SU-DHL-6 (cell line): ENCODE results near the gene ETV1.

Experiments used
- H2AFZ ChIP-seq: fragments of 200-600 bp; sonication (generic); 2 replicates; pipeline ENCODE4 v1.6.1; 2014; ENCODE audit warnings: low read depth, mild to moderate bottlenecking, moderate library complexity, mixed read lengths, antibody characterized with exemption, low read length; ENCODE audit not compliant: severe bottlenecking
- H3F3A ChIP-seq: fragments of 200-600 bp; shearing (Covaris generic); 2 replicates; pipeline ENCODE4 v1.6.0; 2016; ENCODE audit warnings: antibody characterized with exemption, mild to moderate bottlenecking; ENCODE audit not compliant: insufficient read depth
- H3K27ac ChIP-seq: fragments of 200-600 bp; sonication (generic); 2 replicates; pipeline ENCODE4 v1.5.1; 2016; ENCODE audit warnings: low read depth, mild to moderate bottlenecking, low read length, moderate library complexity, mixed read lengths
- H3K27me3 ChIP-seq: fragments of 200-600 bp; sonication (generic), shearing (Covaris generic); 2 replicates; pipeline ENCODE4 v1.6.0; 2014; ENCODE audit warnings: mild to moderate bottlenecking, low read length
- H3K36me3 ChIP-seq: fragments of 200-600 bp; sonication (generic); 2 replicates; pipeline ENCODE4 v1.6.1; 2014; ENCODE audit warnings: mild to moderate bottlenecking, low read length, mixed read lengths
- H3K4me2 ChIP-seq: fragments of 300-600, 200-600 bp; shearing (Covaris generic), sonication (generic); 2 replicates; pipeline ENCODE4 v1.6.0; 2014; ENCODE audit warnings: low read length, low read depth, mild to moderate bottlenecking; ENCODE audit not compliant: poor library complexity, severe bottlenecking
- H3K4me3 ChIP-seq: fragments of 200-600 bp; sonication (generic); 2 replicates; pipeline ENCODE4 v1.5.1; 2014; ENCODE audit warnings: antibody characterized with exemption, low read length, mild to moderate bottlenecking, mixed read lengths; ENCODE audit not compliant: insufficient read depth, poor library complexity, severe bottlenecking
- H3K79me2 ChIP-seq: fragments of 200-600 bp; sonication (generic); 2 replicates; pipeline ENCODE4 v1.6.1; 2014; ENCODE audit warnings: mild to moderate bottlenecking, low read length, moderate library complexity; ENCODE audit not compliant: insufficient read depth
- H3K9ac ChIP-seq: fragments of 200-600 bp; sonication (generic); 2 replicates; pipeline ENCODE4 v1.7.0; 2014; ENCODE audit warnings: mild to moderate bottlenecking, low read length
- H3K9me2 ChIP-seq: fragments of 200-600 bp; sonication (generic); replicated peaks from 2 replicates; pipeline ENCODE4 v1.6.1; 2014; ENCODE audit warnings: low read length; ENCODE audit not compliant: insufficient read depth
- H3K9me3 ChIP-seq: fragments of 200-600 bp; sonication (generic); 2 replicates; pipeline ENCODE4 v1.6.1; 2014; ENCODE audit warnings: low read length, mixed read lengths; ENCODE audit not compliant: insufficient read depth
- H4K20me1 ChIP-seq: fragments of 200-600 bp; sonication (generic); 2 replicates; pipeline ENCODE4 v1.6.1; 2014; ENCODE audit warnings: low read depth, mild to moderate bottlenecking, antibody characterized with exemption, low read length, moderate library complexity, mixed read lengths
- CTCF ChIP-seq: fragments of 200-600 bp; sonication (generic); IDR thresholded peaks from one replicate; pipeline ENCODE4 v1.5.1; 2017; ENCODE audit warnings: antibody characterized with exemption, mild to moderate bottlenecking, low read length, moderate library complexity; ENCODE audit not compliant: insufficient read depth, poor library complexity, severe bottlenecking
- EZH2phosphoT487 ChIP-seq: fragments of 200-600 bp; sonication (generic), shearing (Covaris generic); conservative IDR thresholded peaks from 2 replicates; pipeline ENCODE4 v1.6.1; 2018; ENCODE audit warnings: mild to moderate bottlenecking, antibody characterized with exemption, low read length, moderate library complexity, mixed read lengths

ETV1 gene

GRCh38 chr7:14018751-14019150 lies 29.3 kb upstream of the ETV1 start:
- no peak overlapping the region for H3K27ac ChIP-seq
- no peak overlapping the region for H3K9ac ChIP-seq
- H3K9me2 ChIP-seq, result no peaks in the 10 kb centered on the region
- no peak overlapping the region for H3K4me3 ChIP-seq
- no peaks in the 10 kb centered on the region for H3K79me2 ChIP-seq
- H3K27me3 ChIP-seq, result no peaks in the 10 kb centered on the region
- H3K36me3 ChIP-seq, result no peaks in the 10 kb centered on the region
- TF ChIP-seq CTCF (no peak), EZH2phosphoT487 (no peak)
- no peaks in the 10 kb centered on the region for H4K20me1 ChIP-seq
- H2AFZ ChIP-seq, result no peak overlapping the region
- peaks cover 3% of the 10 kb centered on the region; the same call in 1 of the 2 replicates for H3K9me3 ChIP-seq
- no peaks in the 10 kb centered on the region for H3F3A ChIP-seq
- H3K4me2 ChIP-seq, result no peak overlapping the region

- Histone ChIP-seq H2AFZ (no peak overlapping the region), H3K4me3 (no peak overlapping the region), H3K27me3 (no peaks in the 10 kb centered on the region), H3K9me2 (no peaks in the 10 kb centered on the region), H3K36me3 (no peaks in the 10 kb centered on the region), H3K79me2 (no peaks in the 10 kb centered on the region), H3K9ac (no peak overlapping the region), H4K20me1 (no peaks in the 10 kb centered on the region), H3K9me3 (peaks cover 3% of the 10 kb centered on the region; the same call in 1 of the 2 replicates), H3K27ac (no peak overlapping the region), H3F3A (no peaks in the 10 kb centered on the region), H3K4me2 (no peak overlapping the region)
- no peak for TF ChIP-seq CTCF
- TF ChIP-seq EZH2phosphoT487, result no peak
These were observed 27.5 kb upstream of the ETV1 start for GRCh38 chr7:14016950-14017349.

GRCh38 chr7:14013898-14014297 lies 24.4 kb upstream of the ETV1 start:
- H3K9ac ChIP-seq, result no peak overlapping the region
- no peaks in the 10 kb centered on the region for H4K20me1 ChIP-seq
- H3K27ac ChIP-seq, result no peak overlapping the region
- H3K4me2 ChIP-seq, result no peak overlapping the region
- H3K9me3 ChIP-seq, result no peaks in the 10 kb centered on the region
- H2AFZ ChIP-seq, result no peak overlapping the region
- H3K27me3 ChIP-seq, result no peaks in the 10 kb centered on the region
- no peaks in the 10 kb centered on the region for H3K79me2 ChIP-seq
- H3K36me3 ChIP-seq, result no peaks in the 10 kb centered on the region
- no peak overlapping the region for H3K4me3 ChIP-seq
- no peak for TF ChIP-seq CTCF
- TF ChIP-seq EZH2phosphoT487, result no peak
- no peaks in the 10 kb centered on the region for H3F3A ChIP-seq
- H3K9me2 ChIP-seq, result no peaks in the 10 kb centered on the region
